SK-N-SH (cell line): Measurements from ENCODE around the gene CYP27B1.

ENCODE experiments used
- CTCF ChIP-seq: fragments of 200-600 bp; sonication (generic); IDR thresholded peaks from 2 replicates; pipeline ENCODE4 v1.6.1; 2017; ENCODE audit warnings: antibody characterized with exemption, mild to moderate bottlenecking, moderate library complexity
- EP300 ChIP-seq, 2 experiments: IDR thresholded peaks; 2 replicates each; pipeline versions ENCODE4 v1.4.0 to v1.6.1; 2012; ENCODE audit warnings: borderline replicate concordance in 1 of 2, low read depth in 1 of 2, low read length in 1 of 2
- FOXJ3 ChIP-seq: sonication (generic); formaldehyde crosslinking; IDR thresholded peaks from 2 replicates; pipeline ENCODE4 v1.5.1; 2020; ENCODE audit warnings: mild to moderate bottlenecking, missing genetic modification reagents
- FOXM1 ChIP-seq: IDR thresholded peaks from 2 replicates; pipeline ENCODE4 v1.4.0; 2012; ENCODE audit warnings: low read depth, mild to moderate bottlenecking
- GABPA ChIP-seq: IDR thresholded peaks from 2 replicates; pipeline ENCODE4 v1.4.0; 2012; ENCODE audit warnings: low read depth, mild to moderate bottlenecking
- SMC3 ChIP-seq: IDR thresholded peaks from 2 replicates; pipeline ENCODE4 v1.6.1; 2012; ENCODE audit warnings: low read depth, low read length, improper control_type of control experiment
- TAF1 ChIP-seq: IDR thresholded peaks from 2 replicates; pipeline ENCODE4 v1.6.1; 2012; ENCODE audit warnings: low read depth, mild to moderate bottlenecking, low read length, moderate library complexity, borderline replicate concordance
- YY1 ChIP-seq: IDR thresholded peaks from 2 replicates; pipeline ENCODE4 v1.4.0; 2012; ENCODE audit warnings: low read depth, mild to moderate bottlenecking

- TF ChIP-seq CTCF (no peak), SMC3 (no peak), TAF1 (no peak), YY1 (no peak), EP300 (IDR thresholded peaks at IDR 0.05; ENCODE audit: borderline replicate concordance in 1 of 2, low read depth in 1 of 2, low read length in 1 of 2) (no peak), GABPA (no peak), FOXJ3 (CRISPR knock-in tag) (no peak), FOXM1 (no peak)
Measured at GRCh38 chr12:57729321-57729844, 37.5 kb downstream of the CYP27B1 start.
